Mucosa of stomach (tissue), 1 donor: ENCODE measurements around the gene YJEFN3.

Experiments used
- H3K27me3 ChIP-seq: one replicate; pipeline ENCODE4 v1.7.0; 2013; ENCODE audit warnings: mild to moderate bottlenecking, low read length; ENCODE audit not compliant: control insufficient read depth, insufficient read depth
- H3K36me3 ChIP-seq: one replicate; pipeline ENCODE4 v1.7.0; 2013; ENCODE audit warnings: low read length; ENCODE audit not compliant: control insufficient read depth, insufficient read depth
- H3K4me1 ChIP-seq: one replicate; pipeline ENCODE4 v1.7.0; 2013; ENCODE audit warnings: mild to moderate bottlenecking, low read length; ENCODE audit not compliant: control insufficient read depth, insufficient read depth
- H3K4me3 ChIP-seq: one replicate; pipeline ENCODE4 v1.7.0; 2013; ENCODE audit warnings: low read length
- H3K9ac ChIP-seq: one replicate; pipeline ENCODE4 v1.7.0; 2013; ENCODE audit warnings: mild to moderate bottlenecking, low read length, moderate library complexity
- H3K9me3 ChIP-seq: one replicate; pipeline ENCODE4 v1.7.0; 2013; ENCODE audit warnings: mild to moderate bottlenecking, low read length, moderate library complexity; ENCODE audit not compliant: control insufficient read depth
- donor health status: Pancreatic carcinoma.

YJEFN3 gene

DNA sequence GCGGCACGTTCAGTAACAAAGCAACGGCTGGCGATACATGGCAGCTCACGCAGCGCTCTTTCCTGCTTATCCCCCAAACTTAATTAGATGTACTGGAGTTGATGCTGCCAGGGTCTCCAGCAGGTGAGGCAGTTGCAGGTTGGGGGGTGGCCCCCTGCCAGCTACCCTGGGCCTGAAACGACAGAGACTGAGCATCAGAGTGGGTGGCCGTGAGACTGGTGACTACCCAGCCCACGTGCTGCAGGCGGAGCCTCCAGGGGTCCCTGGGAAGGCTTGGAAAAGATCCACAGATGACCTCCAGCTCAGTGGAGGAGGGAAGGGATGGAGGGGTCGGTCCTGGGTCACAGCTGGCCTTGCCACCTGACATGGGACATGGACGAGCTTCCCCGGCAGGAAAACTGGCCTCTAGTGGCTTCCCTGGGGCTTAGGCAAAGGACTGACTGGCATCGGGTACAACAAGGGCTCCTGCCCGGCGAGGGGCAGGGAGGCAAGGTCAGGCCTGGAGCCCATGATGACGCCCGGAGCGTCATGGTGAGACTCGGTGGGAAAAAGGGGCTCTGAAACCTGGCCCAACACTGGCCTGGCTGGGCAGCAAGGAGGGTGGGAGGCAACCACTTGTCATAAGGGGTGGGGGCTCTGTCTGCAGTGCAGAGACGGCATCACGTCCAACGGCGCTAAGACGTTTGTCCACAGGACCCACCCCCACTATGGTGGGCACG is 33.4 kb downstream of the YJEFN3 start:
- Histone ChIP-seq H3K4me1 (no peaks in the 10 kb centered on the region), H3K36me3 (no peaks in the 10 kb centered on the region), H3K27me3 (no peaks in the 10 kb centered on the region), H3K9me3 (no peaks in the 10 kb centered on the region), H3K9ac (no peak overlapping the region), H3K4me3 (no peak overlapping the region)

DNA sequence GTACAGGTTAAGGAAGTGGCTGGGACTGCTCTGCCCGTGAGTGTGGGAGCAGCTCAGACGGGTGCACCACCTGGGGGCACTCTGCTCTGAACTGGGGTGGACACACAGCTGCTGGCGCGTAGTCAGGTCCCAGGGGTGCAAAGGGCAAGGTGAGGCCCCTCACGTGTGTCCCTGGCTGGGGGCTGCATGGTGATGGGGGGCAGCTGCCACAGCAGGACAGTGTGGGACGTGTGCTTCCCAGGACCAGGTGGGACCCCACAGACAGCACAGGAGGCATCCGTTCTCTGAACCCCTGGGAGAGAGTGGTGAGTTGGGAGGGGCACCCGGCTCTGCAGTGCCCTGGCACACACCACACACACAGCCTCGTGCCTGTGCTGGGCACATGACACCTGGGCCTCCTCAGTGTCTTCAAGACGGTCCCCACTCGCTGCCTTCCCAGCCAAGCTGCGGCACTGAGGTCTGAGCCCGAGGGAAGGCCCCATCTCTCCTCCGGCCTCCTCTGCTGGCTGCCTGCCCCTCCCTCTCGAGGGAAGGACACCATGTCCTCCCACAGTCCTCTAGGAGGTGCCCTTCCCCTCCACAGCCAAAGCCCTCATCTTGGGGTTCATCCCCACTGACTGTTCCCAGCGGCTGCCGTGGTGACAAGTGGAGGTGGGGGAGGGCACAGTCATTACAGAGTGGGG is 34.1 kb downstream of the YJEFN3 start:
- H3K4me1 ChIP-seq = no peaks in the 10 kb centered on the region
- H3K9ac ChIP-seq = no peak overlapping the region
- H3K9me3 ChIP-seq = no peaks in the 10 kb centered on the region
- no peak overlapping the region for H3K4me3 ChIP-seq
- H3K27me3 ChIP-seq = no peaks in the 10 kb centered on the region
- no peaks in the 10 kb centered on the region for H3K36me3 ChIP-seq

DNA sequence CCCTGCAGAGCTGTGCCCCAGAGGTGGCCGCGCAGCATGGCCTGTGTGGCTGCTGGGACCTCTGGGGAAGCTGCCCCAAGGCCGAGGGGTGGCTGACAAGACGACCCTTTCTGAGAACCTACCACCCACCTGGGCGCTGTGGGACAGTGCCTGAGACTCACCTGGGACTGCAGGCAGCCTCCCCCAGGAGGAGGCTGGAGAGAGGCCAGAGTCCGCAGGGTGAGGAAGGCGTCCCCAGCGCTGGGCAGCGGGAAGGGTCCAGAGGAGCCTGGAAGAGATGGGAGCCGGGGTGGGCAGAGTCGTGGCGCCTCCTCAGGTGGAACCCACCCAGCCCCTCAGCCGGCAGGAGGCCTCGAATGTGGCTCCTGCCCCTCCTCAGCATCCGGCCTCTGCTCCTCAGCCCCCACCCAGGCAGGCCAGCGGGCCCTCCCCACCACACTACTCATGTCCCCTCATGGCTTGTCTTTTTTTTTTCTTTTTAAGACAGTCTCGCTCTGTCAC is 34.7 kb downstream of the YJEFN3 start:
- Histone ChIP-seq H3K9me3 (no peaks in the 10 kb centered on the region), H3K27me3 (no peaks in the 10 kb centered on the region), H3K9ac (no peak overlapping the region), H3K36me3 (no peaks in the 10 kb centered on the region), H3K4me3 (no peak overlapping the region), H3K4me1 (no peaks in the 10 kb centered on the region)

DNA sequence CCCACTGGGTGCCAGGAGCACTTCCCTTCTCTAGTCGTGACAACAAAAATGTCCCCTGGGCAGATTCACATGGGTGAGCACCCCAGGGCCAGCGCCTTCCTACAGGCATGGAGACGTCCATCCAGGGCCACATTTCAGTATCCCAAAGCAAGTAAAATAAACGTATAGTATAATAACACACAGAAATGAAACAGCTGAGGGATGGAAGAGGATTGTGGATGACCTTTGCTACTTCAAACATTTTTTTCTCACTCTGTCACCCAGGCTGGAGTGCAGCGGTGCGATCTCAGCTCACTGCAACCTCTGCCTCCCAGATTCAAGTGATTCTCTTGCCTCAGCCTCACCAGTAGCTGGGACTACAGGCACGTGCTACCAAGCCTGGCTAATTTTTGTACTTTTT is 37.6 kb downstream of the YJEFN3 start:
- no peak overlapping the region for H3K4me3 ChIP-seq
- no peaks in the 10 kb centered on the region for H3K9me3 ChIP-seq
- no peaks in the 10 kb centered on the region for H3K27me3 ChIP-seq
- H3K36me3 ChIP-seq = no peaks in the 10 kb centered on the region
- H3K9ac ChIP-seq = no peak overlapping the region
- no peaks in the 10 kb centered on the region for H3K4me1 ChIP-seq

DNA sequence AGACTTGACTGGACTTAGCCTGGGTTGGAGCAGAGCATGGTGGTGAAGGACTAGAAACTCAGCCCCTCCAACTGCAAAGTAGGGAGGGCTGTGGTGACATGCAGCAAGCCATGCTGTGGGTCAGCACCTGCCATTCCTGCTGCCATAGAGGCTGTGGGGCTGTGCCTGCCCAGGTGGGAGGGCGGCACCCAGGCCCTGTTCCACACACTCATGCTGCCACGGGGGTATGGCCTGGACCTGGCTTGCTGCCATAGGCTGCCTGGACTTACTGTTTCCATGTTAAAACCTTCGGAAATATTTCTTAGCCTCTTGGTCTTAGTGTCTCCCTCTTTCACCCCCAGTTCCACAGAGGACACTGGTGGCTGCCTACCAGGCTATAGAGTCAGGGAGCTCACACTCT is 38.7 kb downstream of the YJEFN3 start:
- H3K4me1 ChIP-seq = no peaks in the 10 kb centered on the region
- no peaks in the 10 kb centered on the region for H3K36me3 ChIP-seq
- H3K4me3 ChIP-seq = no peak overlapping the region
- H3K9me3 ChIP-seq = no peaks in the 10 kb centered on the region
- H3K27me3 ChIP-seq = no peaks in the 10 kb centered on the region
- no peak overlapping the region for H3K9ac ChIP-seq

DNA sequence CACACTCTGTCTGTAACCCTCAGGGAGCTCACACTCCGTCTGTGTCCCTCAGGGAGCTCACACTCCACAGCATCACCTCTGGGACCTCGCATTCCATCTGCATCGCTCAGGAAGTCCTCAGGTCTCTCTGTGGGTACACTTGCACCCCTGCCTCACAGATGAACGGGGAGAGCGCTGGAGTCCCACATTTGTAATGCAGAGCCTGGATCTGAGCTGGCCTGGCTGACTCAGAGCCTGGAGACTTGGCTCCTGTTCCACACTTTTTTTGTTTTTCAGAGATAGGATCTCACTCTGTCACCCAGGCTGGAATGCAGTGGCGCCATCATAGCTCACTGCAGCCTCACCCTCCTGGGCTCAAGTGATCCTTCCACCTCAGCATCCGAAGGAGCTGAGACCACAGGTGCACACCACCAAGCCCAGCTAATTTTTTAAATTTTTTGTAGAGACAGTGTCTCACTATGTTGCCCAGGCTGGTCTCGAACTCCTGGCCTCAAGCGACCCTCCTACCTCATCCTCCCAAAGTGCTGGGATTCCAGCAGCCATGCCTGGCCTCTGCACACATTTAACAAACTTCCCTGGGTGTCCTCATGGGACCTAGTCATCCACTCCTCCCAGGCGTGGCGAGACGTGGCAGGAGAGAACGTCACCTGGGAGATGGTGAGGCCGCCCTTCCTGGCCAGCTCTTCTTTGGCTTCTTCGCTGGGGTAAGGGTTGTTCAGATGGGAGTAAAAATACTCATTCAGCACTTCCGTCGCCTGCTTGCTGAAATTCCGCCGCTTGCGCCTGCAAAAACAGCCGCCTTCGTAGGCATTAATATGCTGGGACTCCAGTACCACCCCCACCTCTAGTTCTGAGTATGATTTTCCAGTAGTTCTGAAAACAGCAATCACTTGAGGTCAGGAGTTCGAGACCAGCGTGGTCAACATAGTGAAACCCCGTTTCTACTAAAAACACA is 40.4 kb downstream of the YJEFN3 start:
- Histone ChIP-seq H3K4me3 (no peak overlapping the region), H3K9ac (no peak overlapping the region), H3K9me3 (no peaks in the 10 kb centered on the region), H3K36me3 (no peaks in the 10 kb centered on the region), H3K4me1 (no peaks in the 10 kb centered on the region), H3K27me3 (no peaks in the 10 kb centered on the region)

DNA sequence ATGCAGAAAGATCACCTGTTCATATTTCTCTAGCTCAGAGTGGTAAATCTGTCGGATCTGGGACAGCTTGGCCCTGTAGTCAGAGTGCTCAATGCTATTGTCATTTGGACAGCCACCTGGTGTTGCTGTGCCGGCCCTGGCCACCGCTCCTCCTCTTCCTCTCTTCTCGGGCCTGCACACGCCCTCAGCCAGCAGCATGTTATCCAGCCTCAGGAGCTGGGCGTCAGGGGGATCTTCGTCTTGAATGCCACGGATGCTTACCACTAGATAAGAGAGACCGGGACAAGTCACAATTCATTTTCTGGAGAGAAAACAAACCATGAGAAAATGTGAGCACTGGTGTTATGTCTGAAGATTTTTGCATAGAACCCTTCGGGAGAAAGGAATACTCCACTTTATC is 41.9 kb downstream of the YJEFN3 start:
- Histone ChIP-seq H3K4me3 (no peak overlapping the region), H3K9me3 (no peaks in the 10 kb centered on the region), H3K36me3 (no peaks in the 10 kb centered on the region), H3K9ac (no peak overlapping the region), H3K4me1 (peaks cover 4% of the 10 kb centered on the region), H3K27me3 (no peaks in the 10 kb centered on the region)

DNA sequence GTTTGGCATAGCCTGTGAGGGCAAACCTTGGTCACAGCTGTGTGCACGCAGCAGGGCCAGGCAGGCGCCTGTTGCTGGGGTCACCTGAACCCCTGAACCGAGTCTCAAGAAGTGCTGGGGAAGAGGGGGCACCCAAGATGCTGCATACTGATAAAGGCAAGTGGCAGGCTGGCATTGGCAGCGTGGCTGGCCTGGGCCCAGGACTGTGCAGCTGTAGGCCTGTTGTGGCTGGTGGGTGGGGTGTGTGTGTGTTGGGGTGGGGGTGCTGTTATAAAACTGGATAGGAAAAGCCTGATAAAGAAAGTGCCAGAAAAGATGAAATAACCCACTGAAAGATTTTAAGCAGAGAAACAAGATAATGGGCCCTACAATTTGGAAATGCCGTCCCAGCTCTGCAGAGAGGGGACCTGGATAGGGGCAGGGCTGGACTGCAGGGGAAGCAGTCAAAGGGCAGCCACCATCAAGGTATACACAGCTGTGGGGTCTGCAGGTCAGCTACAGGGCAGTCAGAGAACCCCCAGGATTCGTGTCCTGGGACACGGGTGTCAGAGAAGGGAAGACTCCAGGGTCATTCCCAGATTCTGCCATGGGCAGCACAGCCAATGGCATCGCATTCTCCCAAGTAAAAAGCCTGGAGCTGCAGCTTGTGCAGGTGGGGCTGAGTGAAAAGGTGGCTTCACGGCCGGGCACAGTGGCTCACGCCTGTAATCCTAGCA is 42.5 kb downstream of the YJEFN3 start:
- Histone ChIP-seq H3K27me3 (no peaks in the 10 kb centered on the region), H3K4me1 (peaks cover 6% of the 10 kb centered on the region), H3K36me3 (no peaks in the 10 kb centered on the region), H3K4me3 (no peak overlapping the region), H3K9ac (no peak overlapping the region), H3K9me3 (no peaks in the 10 kb centered on the region)

DNA sequence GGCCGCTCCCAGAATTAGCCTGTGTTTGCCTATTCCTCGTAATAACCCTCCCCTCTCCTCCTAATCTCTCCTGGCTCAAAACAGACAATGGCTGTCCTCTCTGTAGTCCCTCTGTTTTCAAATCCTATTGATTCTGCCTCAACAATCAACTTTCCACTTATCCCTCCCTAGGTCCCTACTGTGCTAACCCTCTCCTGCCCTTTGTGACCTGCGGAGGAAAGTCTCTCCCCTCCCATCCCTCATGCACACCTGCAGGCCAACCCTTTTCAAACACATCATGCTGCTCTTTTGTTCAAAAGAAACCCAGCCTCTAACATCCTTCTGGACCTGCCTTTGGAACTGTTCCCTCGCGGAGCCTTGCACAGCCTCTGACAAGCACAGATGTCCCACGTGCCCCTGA is 46.7 kb downstream of the YJEFN3 start:
- Histone ChIP-seq H3K9me3 (no peaks in the 10 kb centered on the region), H3K4me1 (peaks cover 15% of the 10 kb centered on the region), H3K4me3 (no peak overlapping the region), H3K36me3 (no peaks in the 10 kb centered on the region), H3K27me3 (no peaks in the 10 kb centered on the region), H3K9ac (no peak overlapping the region)

DNA sequence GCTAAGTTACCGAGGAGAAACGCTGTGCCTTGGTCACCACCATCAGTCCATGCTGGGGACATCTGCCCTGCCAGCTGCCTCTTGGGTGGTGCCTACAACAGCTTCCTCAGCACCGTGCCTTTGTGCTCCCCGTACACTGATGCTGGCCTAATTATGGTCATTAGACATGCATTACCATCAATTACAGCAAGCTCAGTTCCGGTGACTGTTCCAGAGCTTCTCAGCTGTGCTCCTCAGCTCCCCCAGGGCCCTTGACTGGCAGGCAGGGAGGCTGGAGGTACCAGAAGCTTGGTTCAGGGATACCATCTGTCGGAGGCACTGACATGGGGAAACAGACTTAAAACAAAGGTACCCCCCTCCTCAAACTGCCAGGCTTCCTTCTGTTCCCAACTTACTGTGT is 49.5 kb downstream of the YJEFN3 start:
- Histone ChIP-seq H3K4me3 (no peak overlapping the region), H3K9me3 (no peaks in the 10 kb centered on the region), H3K27me3 (no peaks in the 10 kb centered on the region), H3K4me1 (peaks cover 36% of the 10 kb centered on the region), H3K36me3 (no peaks in the 10 kb centered on the region), H3K9ac (no peak overlapping the region)

DNA sequence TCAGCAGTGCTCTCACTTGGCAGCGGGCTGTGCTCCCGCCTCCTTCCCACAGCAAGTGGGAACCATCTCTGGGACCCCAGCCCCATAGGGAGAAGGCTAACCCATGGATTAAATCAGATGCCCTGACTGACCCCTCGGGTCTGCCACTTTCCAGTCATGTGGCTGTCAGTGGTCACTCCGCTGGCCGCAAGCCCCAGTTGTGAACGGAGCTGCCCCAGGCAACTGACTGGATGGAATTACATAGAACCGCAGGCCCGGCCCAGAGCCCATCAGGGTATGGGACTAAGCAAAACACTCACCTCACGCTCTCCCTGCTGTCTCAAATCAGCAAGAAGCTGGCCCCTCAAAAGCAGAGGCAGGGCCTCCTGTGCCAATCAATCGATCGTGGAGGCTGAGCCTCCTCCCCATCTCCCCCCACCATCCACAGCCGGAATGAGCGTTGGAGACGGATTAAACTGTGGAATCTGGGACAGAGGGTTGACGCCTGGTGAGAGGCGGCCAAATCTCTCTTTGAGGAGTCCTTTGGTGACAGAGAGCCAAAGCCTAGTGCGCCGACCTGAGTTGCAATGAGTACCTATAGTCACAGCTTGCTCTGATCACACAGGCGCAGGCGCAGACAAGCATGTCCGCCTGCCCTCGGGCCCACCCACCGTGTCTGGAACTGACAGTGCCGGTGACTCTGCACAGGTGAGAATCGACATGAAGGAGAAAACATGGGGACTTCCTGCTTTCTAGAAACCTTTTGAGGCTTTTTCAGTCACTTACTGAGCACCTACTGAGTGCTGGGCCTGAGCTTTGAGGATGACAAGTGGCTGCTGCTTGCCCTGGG is 51.0 kb downstream of the YJEFN3 start:
- Histone ChIP-seq H3K9me3 (no peaks in the 10 kb centered on the region), H3K9ac (peak overlapping the region; percentile 8), H3K4me1 (peaks cover 36% of the 10 kb centered on the region), H3K27me3 (no peaks in the 10 kb centered on the region), H3K4me3 (no peak overlapping the region), H3K36me3 (no peaks in the 10 kb centered on the region)
